ENCODE data around the gene NCKAP5L.
"Not testable (repeated sequence)": the region's sequence is repeated elsewhere in the genome, so short reads cannot be mapped to it uniquely, and the experiment has no call there.

The NCKAP5L gene, protein sequence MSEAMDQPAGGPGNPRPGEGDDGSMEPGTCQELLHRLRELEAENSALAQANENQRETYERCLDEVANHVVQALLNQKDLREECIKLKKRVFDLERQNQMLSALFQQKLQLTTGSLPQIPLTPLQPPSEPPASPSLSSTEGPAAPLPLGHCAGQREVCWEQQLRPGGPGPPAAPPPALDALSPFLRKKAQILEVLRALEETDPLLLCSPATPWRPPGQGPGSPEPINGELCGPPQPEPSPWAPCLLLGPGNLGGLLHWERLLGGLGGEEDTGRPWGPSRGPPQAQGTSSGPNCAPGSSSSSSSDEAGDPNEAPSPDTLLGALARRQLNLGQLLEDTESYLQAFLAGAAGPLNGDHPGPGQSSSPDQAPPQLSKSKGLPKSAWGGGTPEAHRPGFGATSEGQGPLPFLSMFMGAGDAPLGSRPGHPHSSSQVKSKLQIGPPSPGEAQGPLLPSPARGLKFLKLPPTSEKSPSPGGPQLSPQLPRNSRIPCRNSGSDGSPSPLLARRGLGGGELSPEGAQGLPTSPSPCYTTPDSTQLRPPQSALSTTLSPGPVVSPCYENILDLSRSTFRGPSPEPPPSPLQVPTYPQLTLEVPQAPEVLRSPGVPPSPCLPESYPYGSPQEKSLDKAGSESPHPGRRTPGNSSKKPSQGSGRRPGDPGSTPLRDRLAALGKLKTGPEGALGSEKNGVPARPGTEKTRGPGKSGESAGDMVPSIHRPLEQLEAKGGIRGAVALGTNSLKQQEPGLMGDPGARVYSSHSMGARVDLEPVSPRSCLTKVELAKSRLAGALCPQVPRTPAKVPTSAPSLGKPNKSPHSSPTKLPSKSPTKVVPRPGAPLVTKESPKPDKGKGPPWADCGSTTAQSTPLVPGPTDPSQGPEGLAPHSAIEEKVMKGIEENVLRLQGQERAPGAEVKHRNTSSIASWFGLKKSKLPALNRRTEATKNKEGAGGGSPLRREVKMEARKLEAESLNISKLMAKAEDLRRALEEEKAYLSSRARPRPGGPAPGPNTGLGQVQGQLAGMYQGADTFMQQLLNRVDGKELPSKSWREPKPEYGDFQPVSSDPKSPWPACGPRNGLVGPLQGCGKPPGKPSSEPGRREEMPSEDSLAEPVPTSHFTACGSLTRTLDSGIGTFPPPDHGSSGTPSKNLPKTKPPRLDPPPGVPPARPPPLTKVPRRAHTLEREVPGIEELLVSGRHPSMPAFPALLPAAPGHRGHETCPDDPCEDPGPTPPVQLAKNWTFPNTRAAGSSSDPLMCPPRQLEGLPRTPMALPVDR (N-terminal part only)

DNA sequence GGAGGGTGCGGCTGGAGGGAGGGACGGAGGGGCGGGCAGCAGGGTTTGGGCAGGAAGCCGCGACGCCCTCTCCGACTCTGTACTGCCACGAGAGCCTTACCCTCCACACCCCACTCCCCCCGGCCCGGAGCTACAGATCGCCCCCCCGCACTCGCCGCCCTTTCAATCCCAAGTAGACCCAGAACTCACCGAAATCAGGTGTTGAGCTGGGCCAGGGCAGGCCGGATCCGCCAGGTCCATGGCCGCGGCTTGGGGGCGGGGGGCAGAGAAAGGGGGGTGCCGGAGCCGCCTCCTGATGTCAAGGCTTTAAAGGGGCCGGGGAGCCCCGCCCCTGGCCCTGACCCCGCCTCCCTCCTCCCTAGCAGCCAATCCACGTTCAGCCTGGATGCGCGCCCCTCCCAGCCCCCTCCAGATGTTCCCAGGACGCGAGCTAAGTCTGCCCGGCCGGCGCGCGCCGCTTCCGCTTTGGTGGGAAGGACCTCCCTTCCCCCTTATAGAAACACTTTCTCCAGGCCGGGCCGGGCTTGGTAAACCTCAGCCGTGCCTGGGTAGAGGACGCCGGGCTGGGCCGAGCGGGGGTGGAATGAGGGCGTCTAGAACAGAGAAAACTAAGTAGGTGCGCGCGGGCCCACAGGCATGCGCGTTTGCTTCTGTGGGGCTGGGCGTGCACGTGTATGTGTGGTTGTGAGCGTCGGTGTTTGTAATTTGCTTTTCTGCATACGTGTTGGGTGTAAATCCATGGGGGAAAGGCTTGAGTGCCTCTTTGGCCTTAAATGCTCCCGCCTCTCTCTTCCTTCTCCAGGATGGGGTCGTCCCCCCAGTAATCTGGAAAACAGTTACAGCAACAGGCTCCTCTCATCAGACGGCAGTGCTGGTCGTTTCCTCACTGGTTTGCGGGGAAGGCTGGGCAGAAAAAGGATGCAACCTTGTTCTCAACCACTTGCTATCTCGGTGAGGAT, at the start of gene NCKAP5L:
Gene NCKAP5L, minus strand, starts transcription at position 281 of the 959 bp plus-strand sequence. CDS start 24,369 bp downstream, outside the sequence.
- DNase-seq (ENCODE audit: insufficient read length, low spot score) = peak; percentile 96

DNA sequence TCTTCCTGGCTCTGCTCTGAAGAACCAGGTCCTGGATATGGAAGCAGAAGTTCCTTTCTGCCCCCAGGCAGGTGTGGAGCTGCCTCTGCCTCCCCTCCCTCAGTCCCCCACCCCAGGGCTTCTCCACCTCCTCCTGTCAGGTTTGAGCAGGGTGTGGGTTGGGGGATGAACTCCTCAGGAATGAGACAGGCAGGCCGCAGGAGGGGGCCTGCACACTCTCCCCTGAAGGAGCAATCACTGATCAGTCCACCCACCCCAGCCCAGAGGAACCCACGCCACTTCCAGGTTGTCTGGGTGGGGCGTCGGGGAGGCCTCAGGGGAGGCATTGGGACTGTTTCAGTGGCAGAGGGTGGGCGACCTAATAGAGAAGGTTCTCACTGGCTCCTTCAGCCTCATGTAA, 48.9 kb upstream of the NCKAP5L start:
- no peak for DNase-seq (ENCODE audit: insufficient read length, low spot score)
- no peak for FAIRE-seq

More for the DNA sequence above, at the start of gene NCKAP5L:
- peak; percentile 93 for FAIRE-seq

DNA sequence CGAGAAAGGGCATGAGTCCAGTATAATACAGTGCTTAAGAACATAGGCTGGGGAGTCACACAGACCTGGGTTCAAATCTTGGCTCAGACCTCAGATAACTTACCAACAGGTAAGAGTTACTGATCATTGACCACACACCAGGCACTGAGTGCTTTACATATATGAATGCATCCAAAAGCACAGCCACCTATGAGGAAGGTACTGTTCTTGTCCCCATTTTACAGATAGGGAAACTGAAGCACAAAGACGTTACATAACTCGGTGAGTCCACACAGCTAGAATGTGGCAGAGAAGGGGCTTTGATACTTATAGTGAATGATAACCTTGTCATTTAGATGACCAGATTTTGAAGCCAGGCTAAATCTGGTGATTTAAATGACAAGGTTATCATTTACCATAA, 47.9 kb upstream of the NCKAP5L start:
- no peak for FAIRE-seq
- DNase-seq (ENCODE audit: insufficient read length, low spot score) = no peak

DNA sequence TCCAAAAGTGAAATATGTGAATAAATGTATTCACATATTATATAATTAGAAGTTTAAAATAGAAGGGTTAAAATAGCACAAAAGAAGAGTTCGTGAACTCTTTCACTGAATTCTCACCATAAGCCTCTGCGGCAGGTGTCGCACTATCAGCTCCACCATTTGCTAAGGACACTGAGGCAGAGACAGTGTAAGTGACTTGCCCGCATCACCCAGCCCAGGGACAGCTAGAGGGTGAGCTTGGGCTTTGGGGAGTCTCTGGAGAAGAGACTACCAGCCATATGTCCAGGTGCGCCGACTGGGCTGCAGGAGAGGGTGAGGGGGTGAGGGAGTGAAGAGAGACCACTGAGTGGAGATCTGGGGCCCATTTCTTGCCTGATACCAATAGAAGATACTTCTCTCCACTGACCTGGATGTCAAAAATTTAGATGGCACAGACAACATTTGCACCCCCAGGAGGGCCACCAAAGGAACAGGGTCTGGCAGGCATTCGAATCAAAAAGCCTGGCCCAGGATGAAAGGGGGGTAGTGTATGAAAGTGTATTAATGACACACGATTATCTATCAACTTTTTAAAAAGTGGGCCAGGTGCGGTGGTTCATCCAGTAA, 47.0 kb upstream of the NCKAP5L start:
- FAIRE-seq (no peak), DNase-seq (ENCODE audit: insufficient read length, low spot score) (no peak)

DNA sequence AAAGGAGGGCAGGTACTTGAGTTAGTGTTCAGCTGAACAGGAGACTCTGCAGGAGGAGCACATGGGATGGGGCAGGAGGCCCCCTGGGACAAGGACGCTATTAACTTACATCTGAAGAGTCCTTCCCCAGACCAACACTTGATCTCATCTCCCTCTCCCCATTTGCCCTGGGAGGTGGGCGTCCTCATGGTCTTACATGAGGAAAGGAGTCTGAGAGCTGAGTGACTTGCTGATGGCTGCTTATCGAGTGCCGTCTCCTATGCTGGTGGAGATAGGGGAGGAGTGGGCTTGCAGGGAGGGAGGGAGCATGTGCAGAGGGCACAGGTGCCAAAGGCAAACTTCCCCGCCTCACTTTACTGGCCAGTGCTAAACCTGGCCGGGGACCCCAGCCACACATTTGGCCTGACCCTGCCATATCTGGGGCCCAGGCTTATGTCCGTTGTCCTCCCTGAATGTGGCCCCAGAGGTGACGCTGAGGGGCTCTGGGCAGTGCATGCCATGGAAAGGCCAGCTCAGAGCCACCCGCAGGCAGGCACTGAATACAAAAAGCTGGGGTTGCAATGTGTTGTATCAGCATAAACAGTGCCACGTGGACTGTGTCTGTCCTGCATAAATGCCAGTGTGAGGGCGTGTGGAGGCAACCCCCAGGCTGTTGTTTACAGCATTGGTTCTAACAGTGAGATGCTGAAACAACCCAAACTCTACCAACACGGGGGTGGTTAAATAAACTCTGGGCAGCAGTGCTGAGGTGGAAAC, 46.1 kb upstream of the NCKAP5L start:
- DNase-seq (ENCODE audit: insufficient read length, low spot score) = no peak
- FAIRE-seq = no peak

DNA sequence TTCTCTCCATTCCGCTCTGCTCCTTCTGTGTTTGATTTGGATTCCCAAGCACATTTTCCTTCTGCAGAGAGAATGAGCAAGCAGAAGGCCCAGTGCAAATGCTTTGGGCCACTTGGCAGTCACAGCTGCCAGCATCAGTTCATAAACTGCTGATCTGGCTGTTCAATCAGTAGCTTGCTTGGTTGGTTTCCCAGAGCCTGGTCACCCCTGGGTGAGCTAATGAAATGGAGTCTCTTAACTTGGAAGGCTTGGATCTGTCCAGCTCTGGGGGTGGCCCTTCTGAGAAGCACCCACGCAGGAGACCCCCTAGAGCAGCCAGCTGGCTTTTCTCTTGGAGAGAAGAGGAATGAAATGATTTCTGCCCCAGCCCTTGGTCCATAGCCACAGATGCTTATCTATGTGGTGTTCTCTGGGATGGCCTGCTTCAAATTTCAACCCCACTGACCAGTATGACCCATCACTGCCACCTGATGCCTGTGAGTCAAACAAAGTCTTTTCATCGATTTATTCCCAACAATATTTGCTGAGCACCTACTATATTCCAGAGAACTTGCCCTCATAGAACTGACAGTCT, 45.2 kb upstream of the NCKAP5L start:
- FAIRE-seq (no peak), DNase-seq (ENCODE audit: insufficient read length, low spot score) (no peak)

DNA sequence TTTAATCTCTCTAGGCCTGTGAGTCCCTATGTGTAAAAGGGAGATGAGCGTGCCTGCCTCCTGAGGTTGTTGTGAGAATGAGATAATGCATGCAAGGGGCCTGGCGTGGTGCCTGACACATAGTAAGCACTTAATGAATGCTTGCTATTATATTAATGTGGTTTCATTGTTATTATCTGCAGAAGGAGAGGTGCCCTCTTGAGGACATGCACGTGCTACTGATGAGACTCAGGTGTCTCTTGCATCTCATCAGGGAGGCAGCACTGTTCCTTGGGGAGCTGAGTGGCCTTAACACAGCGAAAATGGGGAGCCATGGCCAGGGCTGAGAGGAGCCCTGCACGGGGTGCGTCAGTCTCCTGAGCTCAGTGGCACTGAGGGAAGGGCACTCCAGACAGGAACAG, 44.6 kb upstream of the NCKAP5L start:
- FAIRE-seq = no peak
- DNase-seq (ENCODE audit: insufficient read length, low spot score) = no peak

DNA sequence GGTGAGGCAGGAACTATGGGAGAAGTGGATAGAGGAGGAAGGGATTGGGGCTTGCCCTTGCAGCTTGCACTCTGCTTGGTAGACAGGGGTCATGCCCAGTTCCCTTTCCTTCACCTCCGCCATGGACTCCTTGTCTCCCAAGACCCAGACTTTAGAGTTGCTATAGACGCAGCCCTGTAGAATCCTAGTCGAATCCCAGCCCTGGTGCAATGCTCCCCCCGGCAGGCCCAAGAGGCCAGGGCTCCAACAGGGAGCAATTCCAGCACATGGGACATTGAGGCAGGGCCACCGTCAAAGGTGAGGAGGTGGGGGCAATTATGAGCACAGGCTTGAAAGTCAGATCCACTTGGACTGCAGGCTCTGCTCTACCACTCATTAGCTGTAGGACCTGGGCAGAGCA, 44.2 kb upstream of the NCKAP5L start:
- FAIRE-seq (no peak), DNase-seq (ENCODE audit: insufficient read length, low spot score) (no peak)

DNA sequence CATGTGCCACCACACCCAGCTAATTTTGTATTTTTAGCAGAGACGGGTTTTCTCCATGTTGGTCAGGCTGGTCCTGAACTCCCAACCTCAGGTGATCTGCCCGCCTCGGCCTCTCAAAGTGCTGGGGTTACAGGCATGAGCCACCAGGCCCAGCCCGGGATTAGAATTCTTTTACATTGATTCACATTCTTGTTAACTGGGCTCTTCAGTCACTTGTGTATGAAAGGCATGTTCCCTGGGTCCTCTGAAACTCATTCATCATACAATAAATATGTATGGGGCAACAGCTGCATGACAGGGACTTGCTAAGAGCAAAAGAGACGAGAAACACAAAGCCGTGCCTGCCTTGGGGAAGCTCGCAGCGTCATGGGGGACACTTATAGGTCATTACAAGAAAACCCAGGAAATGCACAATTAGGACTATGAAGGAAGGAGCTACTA, 43.6 kb upstream of the NCKAP5L start:
- not testable (repeated sequence) for FAIRE-seq; DNase-seq (ENCODE audit: insufficient read length, low spot score)

DNA sequence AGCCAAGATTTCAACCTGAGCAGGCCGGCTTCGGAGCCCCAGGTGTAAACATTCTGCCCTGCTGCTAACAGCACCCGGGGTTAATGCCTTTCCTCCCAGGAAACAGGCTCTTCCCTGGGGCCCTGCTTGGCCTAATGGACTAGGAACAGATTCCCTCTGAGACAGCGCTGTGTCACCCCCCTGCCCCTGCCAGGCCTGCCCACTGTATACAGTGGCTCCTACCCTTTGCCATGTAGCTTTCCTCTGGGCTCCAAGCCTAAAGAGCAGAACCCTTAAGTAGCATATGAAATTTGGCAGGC, 43.0 kb upstream of the NCKAP5L start:
- FAIRE-seq = no peak
- no peak for DNase-seq (ENCODE audit: insufficient read length, low spot score)

DNA sequence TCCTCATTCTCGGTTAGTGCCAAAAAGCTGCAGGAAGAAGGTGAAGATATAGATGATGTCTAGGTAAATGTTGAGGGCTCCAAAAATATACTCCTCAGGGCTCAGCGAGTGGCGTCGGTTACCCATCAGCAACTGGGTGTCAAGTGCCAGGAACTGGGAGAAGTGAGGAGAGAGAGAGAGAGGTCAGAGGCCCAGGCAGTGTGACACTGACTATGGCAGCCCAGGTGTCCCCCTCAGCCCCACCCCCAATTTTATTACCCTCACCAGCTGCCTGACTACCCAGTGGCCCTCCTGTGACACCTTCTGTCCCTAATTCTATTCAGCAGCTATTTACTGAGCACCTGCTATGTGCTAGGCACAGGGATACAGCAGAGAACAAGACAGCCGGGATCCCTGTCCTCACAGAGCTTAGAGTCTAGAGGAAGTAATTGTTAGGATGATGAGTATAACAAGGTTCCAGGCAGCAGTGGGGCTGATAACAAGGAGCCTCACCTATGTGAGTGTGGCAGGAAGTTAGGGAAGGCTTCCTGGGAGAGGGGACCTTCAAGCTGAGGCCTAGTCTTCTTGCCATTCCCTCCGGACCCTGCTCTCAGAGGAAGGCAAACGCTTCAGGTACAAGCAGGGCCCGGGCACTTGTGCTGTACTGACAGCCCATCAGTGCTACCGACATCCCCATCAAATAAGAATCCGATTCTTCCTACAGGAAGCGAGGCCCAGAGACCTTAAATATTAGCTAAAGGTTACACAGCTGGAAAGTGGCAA, 42.5 kb upstream of the NCKAP5L start:
- no peak for FAIRE-seq
- no peak for DNase-seq (ENCODE audit: insufficient read length, low spot score)

DNA sequence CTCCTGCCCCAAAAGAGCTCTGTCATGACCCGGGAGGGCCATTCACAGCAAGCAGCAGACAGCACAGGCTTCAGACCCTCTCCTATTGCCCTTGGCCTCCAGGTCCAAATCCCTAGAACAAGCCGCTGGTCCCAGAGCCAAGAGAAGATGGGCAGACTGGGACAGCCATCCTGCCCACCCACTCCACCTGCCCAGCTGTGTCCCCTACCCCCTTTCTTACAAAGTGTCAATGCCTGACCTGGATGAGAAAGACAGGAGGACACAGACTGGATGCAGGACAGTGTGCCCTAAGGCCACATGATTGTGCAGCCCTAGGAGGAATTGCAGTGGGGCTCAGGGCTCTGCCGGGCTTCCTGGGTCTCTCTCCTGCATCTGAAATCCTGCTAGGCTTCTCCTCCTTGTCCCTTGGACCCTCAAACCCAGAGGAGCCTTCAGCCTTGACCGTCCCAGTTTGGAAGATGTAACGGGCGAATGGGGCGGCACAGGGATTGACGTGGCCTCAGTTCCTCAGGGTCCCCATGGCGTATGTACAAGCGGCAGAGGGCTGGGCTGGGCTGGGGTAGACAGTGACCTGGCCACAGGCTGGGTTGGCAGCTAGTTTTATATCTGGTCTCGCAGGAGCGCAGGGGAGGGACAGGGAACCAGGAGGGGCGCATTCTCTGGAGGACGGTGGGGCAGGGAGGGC, 41.7 kb upstream of the NCKAP5L start:
- DNase-seq (ENCODE audit: insufficient read length, low spot score) (no peak), FAIRE-seq (no peak)

DNA sequence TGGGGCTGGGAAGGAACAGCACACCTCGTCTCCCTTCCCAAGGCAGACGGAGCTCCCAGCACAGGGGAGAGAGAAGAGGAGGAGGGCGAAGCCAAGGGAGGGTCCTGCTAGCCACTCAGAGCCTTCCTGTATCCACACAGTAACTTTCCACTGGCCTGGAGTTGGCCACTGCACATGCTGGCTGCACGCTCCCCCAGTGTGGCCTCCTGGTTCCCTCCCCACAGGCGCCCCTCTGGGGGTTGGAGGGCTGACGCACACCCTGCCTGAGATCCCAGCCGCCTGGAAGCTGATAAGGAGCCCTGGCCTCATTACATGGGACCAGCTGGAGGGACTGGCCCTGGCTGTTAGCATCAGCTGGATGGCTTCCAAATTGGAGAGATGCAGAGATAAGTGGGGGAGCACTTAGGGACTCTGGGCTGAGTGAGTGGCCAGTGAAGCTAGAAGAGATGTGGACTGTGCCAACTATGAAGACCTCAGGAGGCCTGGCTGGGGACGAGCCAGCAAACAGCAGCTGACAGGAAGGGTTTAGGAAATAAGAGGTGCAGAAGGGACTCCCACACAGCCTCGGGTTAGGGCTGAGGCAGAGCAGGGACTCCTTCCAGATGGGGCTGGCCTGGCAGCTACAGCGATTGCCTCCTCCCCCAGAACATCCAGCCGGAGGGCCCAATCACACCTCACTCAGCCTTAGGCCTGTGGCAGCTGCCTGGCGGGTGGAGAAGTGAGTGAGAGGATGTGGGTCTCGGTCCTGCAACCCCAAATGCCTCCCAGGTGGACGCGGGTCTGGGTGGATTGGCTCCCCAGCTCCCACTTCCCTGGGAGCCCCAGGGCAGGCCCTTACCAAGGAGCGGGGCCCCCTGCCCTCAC, 41.0 kb upstream of the NCKAP5L start:
- DNase-seq (ENCODE audit: insufficient read length, low spot score) (peak; percentile 88), FAIRE-seq (no peak)

DNA sequence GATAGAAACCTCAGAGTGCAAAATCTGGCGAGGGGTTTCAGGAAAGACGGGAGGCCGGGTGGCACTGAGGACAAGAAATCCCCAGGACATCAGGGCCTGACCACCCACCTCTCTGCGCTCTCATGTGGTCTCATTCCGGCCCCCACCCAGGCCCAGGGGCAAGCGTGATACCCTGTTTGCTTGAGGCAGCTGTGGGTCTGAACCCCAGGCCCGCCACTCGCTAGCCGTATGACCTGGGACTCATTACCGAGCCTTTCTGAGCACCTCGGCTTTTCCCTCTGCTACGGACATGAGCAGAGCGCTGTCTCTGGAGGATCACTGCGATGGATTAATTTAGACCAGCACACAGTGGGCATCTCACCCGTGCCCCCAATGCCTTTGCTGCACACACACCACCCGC, 40.2 kb upstream of the NCKAP5L start:
- DNase-seq (ENCODE audit: insufficient read length, low spot score) (no peak), FAIRE-seq (no peak)

DNA sequence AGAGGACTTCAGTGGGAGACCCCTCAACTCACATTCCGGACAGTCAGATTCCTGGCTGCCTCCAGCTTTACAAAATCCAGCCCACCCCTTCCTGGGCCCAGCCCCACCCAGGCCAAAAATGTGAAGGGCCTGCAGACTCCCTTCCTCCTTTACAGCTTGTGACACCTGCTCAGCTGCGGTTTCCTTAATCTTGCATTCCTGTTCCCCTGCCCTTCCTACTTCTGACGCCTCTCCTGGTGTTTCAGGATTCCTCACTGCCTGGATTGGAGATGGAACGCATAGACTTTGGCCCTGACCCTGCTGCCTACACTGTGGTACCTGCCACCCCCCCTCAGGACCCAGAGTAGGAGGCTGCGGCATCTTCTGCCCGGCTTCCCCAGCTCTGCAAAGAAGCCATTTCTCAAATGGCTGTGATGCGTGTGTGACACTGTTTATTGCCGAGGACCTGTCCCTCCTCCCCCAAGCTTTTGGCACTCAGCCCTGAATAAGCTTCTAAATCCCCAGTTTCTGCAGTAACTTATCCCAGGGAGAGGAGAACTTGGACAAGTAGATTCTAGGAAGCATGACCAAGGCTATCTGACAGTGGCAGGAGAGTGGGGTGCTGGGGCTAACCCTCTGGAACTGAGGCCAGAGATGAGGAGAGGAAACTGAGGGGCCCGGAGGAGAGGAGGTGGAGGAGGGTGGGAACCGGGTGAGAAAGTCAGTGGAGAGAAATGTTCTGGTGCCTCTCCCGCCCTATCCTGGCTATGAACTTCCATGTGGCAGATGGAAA, 39.5 kb upstream of the NCKAP5L start:
- FAIRE-seq = no peak
- DNase-seq (ENCODE audit: insufficient read length, low spot score) = no peak

Measured in HTR-8/SVneo (cell line).